Fibroblast of lung (primary cell): Measurements from ENCODE around the gene DGKZ. TPM values are rescaled to one million over a fixed set of nuclear protein-coding genes. Genes with fewer than 3 reads are reported as not detected.

ENCODE experiments used
- DNase-seq, 2 donors: peaks; one replicate each; pipeline versions ENCODE4 v3.0.0 to v3.0.0-alpha.2; 2010; ENCODE audit warnings: low read depth in 2 of 2
- H2AFZ ChIP-seq: 2 replicates; pipeline ENCODE4 v1.5.1; 2012; ENCODE audit warnings: low read length, control low read depth, inconsistent platforms
- H3K27ac ChIP-seq: 2 replicates; pipeline ENCODE4 v1.5.1; 2011; ENCODE audit warnings: low read length, control low read depth; ENCODE audit not compliant: insufficient read depth
- H3K27me3 ChIP-seq: 2 replicates; pipeline ENCODE4 v1.5.1; 2011; ENCODE audit warnings: mild to moderate bottlenecking, low read length; ENCODE audit not compliant: control insufficient read depth, insufficient read depth
- H3K36me3 ChIP-seq: 2 replicates; pipeline ENCODE4 v1.5.1; 2011; ENCODE audit warnings: low read length; ENCODE audit not compliant: control insufficient read depth, insufficient read depth
- H3K4me1 ChIP-seq: 2 replicates; pipeline ENCODE4 v1.5.1; 2011; ENCODE audit warnings: low read length; ENCODE audit not compliant: control insufficient read depth, insufficient read depth; ENCODE audit errors: extremely low read depth
- H3K4me2 ChIP-seq: 2 replicates; pipeline ENCODE4 v1.5.1; 2011; ENCODE audit warnings: low read length, control low read depth; ENCODE audit not compliant: insufficient read depth; ENCODE audit errors: extremely low read depth
- H3K4me3 ChIP-seq, 4 experiments: fragments of 200-600 bp in 1 of 4; sonication (generic) in 1 of 4; replicated peaks in 1 of 4; 2 replicates each; pipeline ENCODE4 v1.5.1; 2011 to 2016; ENCODE audit warnings: low read length in 4 of 4, low read depth in 3 of 4, mild to moderate bottlenecking in 3 of 4, control low read depth in 2 of 4, inconsistent platforms in 1 of 4, mixed read lengths in 1 of 4; ENCODE audit not compliant: insufficient read depth in 1 of 4; ENCODE audit errors: control extremely low read depth in 1 of 4
- H3K79me2 ChIP-seq: 2 replicates; pipeline ENCODE4 v1.5.1; 2012; ENCODE audit warnings: mild to moderate bottlenecking, low read length, inconsistent platforms; ENCODE audit not compliant: control insufficient read depth, insufficient read depth
- H3K9ac ChIP-seq: 2 replicates; pipeline ENCODE4 v1.5.1; 2011; ENCODE audit warnings: mild to moderate bottlenecking, low read length, control low read depth; ENCODE audit not compliant: insufficient read depth
- H3K9me3 ChIP-seq: 2 replicates; pipeline ENCODE4 v1.5.1; 2012; ENCODE audit warnings: low read depth, low read length; ENCODE audit not compliant: control insufficient read depth, insufficient read depth
- H4K20me1 ChIP-seq: 2 replicates; pipeline ENCODE4 v1.5.1; 2011; ENCODE audit warnings: low read length; ENCODE audit not compliant: control insufficient read depth, insufficient read depth; ENCODE audit errors: extremely low read depth
- EZH2 ChIP-seq: IDR thresholded peaks from 2 replicates; pipeline ENCODE4 v1.5.1; 2012; ENCODE audit warnings: low read length, control low read depth, mild to moderate bottlenecking; ENCODE audit errors: missing control alignments
- polyA plus RNA-seq, 2 donors: library from polyadenylated mRNA; depleted of rRNA in 1 of 2; stranded (reverse) in 1 of 2; unstranded in 1 of 2; fragments of >200 nt; gene quantifications; 2 replicates each; pipeline ENCODE4 v1.2.1, GENCODE V29; 2011 to 2012; ENCODE audit warnings: missing spikeins in 1 of 2
- total RNA-seq: library from RNA; depleted of rRNA; stranded (reverse); fragments of >200 nt; gene quantifications from 2 replicates; pipeline ENCODE4 v1.2.1, GENCODE V29; 2014
- TF ChIP-seq, protein P1 (sequence below), 2 donors: IDR thresholded peaks in 1 of 2; conservative IDR thresholded peaks in 1 of 2; 1 replicate in 1 of 2; 2 replicates in 1 of 2; pipeline ENCODE4 v1.5.1; 2011 to 2012; ENCODE audit warnings: low read length in 2 of 2, control low read depth in 1 of 2, inconsistent platforms in 1 of 2, low read depth in 1 of 2, mild to moderate bottlenecking in 1 of 2

The DGKZ gene
- total and polyA plus RNA-seq, 2 donors (not counting 1 experiment from before 2014, with no cell fraction given), result 16.4 to 35.5 TPM

DNA sequence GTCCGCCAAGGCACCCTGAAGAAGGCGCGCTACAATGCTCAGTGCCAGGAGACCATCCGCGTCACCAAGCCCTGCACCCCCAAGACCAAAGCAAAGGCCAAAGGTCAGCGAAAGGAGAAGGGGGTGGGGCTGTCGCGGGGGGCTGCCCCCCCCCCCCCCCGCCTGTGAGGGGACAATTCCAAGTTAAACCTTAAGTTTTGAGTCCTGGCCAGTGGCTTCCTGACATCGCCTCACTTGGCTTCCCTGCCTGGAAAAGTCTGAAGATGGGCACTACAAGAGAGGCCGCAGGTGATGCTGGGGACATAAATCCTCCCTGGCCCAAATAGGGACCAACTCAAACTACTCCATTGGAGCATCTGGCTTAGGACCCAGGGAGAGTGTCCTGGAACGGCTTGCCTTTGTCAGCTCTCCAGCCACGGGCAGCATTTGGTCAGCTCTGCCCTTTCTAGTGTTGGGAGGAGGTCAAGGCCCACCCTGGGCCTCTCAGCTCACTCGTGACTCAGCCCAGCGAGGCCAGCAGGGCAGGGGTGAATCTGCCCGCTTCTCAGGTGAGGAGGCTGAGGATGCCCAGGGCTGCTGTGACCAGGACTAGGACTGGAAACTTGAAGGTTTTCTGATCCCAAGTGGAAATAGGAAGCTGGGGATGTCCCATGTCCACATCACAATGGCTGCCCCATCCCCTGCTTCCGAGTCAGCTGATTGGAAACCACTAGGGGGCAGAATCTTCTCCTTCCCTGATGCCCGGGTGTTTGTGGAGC lies 35.6 kb downstream of the DGKZ start:
- no peak overlapping the region for H3K9ac ChIP-seq
- H3K79me2 ChIP-seq, result no peaks in the 10 kb centered on the region
- H3K4me1 ChIP-seq, result peaks cover 10% of the 10 kb centered on the region
- H3K4me2 ChIP-seq, result peak overlapping the region; percentile 87
- H3K36me3 ChIP-seq, result no peaks in the 10 kb centered on the region
- no peak overlapping the region for H2AFZ ChIP-seq
- peak overlapping the region in 3 of 4 experiments; percentile 46 to 59 (median 53) for H3K4me3 ChIP-seq
- DNase-seq, result peak; percentile 38 to 59
- H3K9me3 ChIP-seq, result no peaks in the 10 kb centered on the region
- no peak overlapping the region for H3K27ac ChIP-seq
- peaks cover 1% of the 10 kb centered on the region for H4K20me1 ChIP-seq
- peaks cover 4% of the 10 kb centered on the region for H3K27me3 ChIP-seq
- no peak for TF ChIP-seq EZH2
- TF ChIP-seq, protein P1, sequence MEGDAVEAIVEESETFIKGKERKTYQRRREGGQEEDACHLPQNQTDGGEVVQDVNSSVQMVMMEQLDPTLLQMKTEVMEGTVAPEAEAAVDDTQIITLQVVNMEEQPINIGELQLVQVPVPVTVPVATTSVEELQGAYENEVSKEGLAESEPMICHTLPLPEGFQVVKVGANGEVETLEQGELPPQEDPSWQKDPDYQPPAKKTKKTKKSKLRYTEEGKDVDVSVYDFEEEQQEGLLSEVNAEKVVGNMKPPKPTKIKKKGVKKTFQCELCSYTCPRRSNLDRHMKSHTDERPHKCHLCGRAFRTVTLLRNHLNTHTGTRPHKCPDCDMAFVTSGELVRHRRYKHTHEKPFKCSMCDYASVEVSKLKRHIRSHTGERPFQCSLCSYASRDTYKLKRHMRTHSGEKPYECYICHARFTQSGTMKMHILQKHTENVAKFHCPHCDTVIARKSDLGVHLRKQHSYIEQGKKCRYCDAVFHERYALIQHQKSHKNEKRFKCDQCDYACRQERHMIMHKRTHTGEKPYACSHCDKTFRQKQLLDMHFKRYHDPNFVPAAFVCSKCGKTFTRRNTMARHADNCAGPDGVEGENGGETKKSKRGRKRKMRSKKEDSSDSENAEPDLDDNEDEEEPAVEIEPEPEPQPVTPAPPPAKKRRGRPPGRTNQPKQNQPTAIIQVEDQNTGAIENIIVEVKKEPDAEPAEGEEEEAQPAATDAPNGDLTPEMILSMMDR (conservative IDR thresholded peaks at IDR 0.05 in 1 of 2, IDR thresholded peaks at IDR 0.05 in 1 of 2; ENCODE audit: low read depth in 1 of 2, low read length in 2 of 2), result peak; percentile 49 to 71

DNA sequence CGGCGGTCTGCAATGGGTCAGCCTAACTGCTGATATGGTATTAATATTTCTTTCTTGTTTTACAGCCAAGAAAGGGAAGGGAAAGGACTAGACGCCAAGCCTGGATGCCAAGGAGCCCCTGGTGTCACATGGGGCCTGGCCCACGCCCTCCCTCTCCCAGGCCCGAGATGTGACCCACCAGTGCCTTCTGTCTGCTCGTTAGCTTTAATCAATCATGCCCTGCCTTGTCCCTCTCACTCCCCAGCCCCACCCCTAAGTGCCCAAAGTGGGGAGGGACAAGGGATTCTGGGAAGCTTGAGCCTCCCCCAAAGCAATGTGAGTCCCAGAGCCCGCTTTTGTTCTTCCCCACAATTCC lies 36.1 kb downstream of the DGKZ start:
- no peak for TF ChIP-seq EZH2
- DNase-seq, result no peak
- no peak overlapping the region for H3K4me3 ChIP-seq
- H2AFZ ChIP-seq, result no peak overlapping the region
- no peaks in the 10 kb centered on the region for H3K9me3 ChIP-seq
- no peaks in the 10 kb centered on the region for H3K79me2 ChIP-seq
- no peak overlapping the region for H3K4me2 ChIP-seq
- H3K27ac ChIP-seq, result no peak overlapping the region
- H3K4me1 ChIP-seq, result peaks cover 10% of the 10 kb centered on the region
- H3K9ac ChIP-seq, result no peak overlapping the region
- H3K27me3 ChIP-seq, result peaks cover 10% of the 10 kb centered on the region
- peaks cover 1% of the 10 kb centered on the region for H4K20me1 ChIP-seq
- H3K36me3 ChIP-seq, result no peaks in the 10 kb centered on the region

DNA sequence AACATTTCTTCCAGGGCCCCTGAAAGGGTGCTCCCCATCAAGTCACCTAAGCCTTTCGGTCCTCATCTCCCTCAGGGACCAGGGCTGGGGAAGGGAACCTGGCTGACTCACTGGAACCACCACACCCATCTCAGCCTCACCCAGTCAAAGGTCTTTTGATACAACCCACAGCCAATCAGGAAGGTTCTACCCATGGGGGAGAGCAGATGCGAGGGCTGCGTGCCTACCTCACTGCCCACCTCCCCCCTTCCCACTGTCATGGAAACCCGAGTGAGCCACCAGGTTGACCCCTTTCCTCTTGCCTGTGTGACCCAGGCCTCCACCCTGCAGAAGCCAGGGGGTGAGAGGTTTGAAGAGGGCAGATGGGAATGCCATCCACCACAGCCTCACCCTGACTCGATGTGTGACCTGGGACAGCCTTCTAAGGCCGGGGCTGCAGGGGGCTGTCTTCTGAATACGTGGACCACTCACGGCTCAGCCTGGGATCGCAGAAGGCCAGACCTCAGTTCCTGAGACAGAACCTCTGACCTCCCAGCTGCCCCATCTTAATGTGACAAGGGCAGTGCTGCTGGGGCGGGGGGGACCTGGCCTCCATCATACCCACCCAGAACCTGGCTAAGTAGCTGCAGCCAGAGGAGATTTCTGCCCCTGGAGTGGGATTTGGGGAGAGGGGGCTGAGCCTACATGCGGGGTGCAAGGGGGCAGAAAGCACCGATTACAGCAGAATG lies 36.9 kb downstream of the DGKZ start:
- Histone ChIP-seq H3K9me3 (no peaks in the 10 kb centered on the region), H3K36me3 (no peaks in the 10 kb centered on the region), H3K4me3 (no peak overlapping the region), H3K4me2 (no peak overlapping the region), H3K27me3 (peaks cover 18% of the 10 kb centered on the region), H4K20me1 (peaks cover 1% of the 10 kb centered on the region), H3K4me1 (peaks cover 10% of the 10 kb centered on the region), H3K9ac (no peak overlapping the region), H2AFZ (no peak overlapping the region), H3K79me2 (no peaks in the 10 kb centered on the region), H3K27ac (no peak overlapping the region)
- DNase-seq, result no peak
- no peak for TF ChIP-seq EZH2
- TF ChIP-seq, protein P1 (conservative IDR thresholded peaks at IDR 0.05 in 1 of 2, IDR thresholded peaks at IDR 0.05 in 1 of 2; ENCODE audit: low read depth in 1 of 2, low read length in 2 of 2), result no peak
